NCI-H446 (cell line): Measurements from ENCODE around the gene FAM222B.
"Not testable (repeated sequence)": the region's sequence is repeated elsewhere in the genome, so short reads cannot be mapped to it uniquely, and the experiment has no call there.

Source experiments
- DNase-seq, 2 experiments: peaks; one replicate each; lab custom pipeline; 2025; lab: John Stamatoyannopoulos, UW

The FAM222B gene, protein sequence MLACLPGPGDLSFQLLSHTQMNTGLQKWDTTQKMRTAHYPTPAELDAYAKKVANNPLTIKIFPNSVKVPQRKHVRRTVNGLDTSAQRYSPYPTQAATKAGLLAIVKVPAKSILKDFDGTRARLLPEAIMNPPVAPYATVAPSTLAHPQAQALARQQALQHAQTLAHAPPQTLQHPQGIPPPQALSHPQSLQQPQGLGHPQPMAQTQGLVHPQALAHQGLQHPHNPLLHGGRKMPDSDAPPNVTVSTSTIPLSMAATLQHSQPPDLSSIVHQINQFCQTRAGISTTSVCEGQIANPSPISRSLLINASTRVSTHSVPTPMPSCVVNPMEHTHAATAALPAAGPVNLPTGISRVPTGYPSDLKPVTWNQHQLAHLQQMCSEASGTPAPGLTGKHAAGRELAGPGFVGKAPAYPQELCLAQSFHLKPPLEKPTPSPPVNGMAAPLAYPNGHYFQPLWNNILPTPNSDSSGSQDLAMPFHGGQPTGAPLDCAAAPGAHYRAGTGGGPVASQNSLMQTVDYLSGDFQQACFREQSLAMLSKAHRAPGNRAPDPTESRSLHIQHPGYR

DNA sequence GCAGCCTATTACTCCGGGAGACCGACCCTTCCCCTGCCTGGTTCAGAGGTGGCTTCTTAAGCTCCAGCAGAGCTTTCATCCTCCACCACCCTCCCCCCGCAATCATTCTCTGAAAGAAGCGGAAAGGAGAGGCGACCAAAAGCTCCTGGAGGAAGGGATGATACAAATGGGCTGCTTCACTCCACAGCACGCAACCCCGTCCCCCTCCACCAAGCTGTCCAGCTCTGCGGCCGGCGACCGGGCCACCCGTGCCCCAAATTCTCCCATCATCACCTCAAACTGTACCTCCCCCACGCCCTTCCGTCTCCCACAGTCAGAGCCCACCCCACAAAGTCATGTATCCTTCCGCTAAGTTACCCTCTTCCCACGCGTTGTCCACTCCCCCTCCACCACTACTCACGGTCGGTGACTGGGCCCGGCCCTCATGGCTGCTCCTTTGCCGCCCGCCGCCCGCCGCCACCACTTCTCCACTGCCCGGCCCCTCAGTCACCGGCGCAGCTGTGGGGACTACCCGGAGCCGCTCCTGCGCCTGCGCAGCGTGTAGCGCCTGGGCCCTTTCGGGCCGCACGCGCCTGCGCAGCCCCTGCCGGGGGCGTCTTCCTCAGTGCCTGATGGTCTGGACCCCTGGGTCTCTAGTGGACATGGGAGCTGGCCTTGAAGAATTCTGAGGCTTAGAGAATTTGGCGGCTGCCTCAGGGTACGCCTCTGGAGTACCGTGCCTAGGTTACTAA lies at the start of gene FAM222B:
Gene FAM222B, minus strand, starts transcription at position 509 of the 731 bp plus-strand sequence. CDS start 76,123 bp downstream, outside the sequence.
- peak; percentile 62 to 91 for DNase-seq

DNA sequence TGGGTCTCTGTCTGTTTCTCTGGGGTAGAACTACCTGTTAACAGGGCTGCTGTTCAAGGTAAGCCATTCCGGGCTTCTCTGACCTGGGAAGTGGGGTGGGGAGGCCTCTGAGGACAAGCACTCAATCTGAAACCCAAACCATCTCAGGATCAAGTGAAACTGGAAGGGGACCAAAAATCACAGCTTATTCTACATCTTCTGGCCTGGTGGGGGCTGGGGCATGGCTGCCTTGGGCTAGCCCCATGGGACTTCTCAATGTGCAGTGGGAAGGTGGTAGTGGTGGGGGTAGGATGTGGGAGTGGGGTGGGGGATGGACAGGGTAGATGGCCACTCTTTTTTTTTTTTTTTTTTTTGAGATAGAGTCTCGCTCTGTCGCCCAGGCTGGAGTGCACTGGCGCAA lies 49.4 kb upstream of the FAM222B start:
- DNase-seq = no peak

DNA sequence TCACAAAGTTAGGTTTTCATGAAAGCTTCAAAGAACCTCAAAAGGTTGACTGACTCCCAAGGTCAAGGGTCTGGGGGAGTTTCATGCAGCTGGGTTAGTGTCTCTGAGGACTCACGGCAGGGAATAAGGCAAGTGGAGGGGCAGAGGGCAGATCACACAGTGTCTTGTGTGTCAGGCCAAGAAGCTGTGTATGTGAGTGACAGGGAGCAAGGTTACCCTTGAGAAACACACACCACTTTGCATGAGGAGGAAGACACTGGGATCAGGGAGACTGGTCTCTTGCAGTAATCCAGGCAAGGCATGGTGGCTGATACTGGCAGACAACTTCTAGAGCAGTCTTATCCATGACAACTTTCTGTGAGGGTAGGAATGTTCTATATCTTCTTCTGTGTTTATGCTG lies 48.6 kb upstream of the FAM222B start:
- no peak for DNase-seq

DNA sequence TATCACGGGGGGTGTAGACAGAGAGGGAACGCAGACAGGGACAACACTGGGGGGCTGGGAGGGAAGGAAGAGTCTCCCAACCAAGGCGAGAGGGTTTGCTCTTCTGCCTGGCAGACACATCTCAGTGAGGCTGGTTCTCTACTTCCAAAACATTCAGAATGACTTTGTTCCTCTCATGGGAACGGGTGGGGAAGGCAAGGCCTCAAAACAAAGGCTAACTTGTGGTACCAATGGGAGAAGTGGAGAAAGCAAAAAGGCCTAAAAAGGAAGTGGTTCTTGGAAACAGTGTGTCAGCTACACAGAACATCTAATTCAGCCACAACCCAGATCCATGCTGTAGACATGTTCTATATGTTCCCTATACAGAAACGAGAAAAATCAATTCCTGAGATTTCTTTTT lies 47.4 kb upstream of the FAM222B start:
- no peak for DNase-seq

DNA sequence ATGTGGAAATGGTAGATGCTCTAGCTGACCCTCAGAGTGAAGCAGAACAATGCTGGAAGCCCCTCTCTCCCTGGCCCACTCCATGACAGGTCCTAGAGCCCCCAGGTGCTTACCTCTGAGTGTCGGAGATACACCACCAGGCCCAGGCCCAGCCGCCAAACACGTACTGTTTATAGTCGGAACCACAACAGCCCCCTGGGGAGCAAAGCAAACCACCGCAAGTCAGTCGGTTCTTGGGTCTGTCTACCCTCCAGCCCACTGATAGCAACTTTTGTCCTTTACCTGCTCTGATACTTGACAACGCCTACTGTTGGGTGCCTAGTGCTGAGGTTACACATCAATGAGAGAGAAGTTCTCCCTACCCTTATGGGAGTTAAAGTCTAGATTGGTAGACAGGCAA lies 46.2 kb upstream of the FAM222B start:
- no peak for DNase-seq

DNA sequence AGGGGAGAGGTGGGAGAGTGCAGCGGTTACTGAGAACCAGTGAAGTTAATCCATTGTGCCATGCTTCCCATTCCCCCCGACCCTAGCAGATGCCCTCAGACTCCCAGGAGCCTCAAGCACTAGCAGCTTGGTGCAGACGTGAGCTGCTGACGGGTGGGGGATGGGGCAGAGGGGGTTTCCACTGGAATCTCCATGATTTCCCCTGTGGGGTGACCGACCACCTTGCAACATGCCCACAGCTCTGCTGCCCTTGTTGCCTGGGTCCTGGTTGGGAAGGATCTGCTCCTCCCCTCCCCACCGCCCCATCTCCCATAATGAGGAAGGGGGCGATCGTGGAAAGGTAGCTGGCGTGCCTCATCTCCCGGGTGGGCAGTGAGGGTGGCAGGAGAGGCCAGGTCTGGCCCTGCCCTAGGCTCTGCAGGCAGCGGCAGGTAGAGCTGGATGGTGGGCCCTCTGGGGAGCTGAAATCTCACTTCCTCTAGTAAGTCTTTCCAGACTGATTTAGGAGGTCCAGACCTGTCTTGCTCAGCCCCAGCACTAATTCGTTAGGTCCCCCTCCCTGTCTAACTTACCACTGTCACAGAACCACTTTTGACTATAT lies 45.4 kb upstream of the FAM222B start:
- no peak for DNase-seq

DNA sequence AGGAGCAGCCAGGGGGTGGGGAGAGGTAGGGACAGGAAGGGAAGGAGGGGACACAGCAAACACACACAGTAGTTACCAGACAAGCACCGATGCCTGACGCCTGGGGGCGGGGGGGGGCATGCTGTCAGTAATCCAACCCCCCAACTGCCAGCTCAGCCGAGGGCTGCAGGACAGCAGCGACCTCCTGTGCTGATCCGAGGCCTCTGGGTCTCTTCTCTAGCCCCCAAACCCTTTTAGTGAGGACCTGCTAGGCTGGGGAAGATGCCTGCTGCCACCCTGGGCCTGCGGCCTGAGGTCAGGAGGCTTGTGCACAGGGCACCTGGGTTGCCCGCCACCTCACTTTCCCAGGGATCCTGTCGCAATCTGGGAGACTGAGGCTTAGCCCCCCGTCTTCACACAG lies 43.4 kb upstream of the FAM222B start:
- no peak for DNase-seq

DNA sequence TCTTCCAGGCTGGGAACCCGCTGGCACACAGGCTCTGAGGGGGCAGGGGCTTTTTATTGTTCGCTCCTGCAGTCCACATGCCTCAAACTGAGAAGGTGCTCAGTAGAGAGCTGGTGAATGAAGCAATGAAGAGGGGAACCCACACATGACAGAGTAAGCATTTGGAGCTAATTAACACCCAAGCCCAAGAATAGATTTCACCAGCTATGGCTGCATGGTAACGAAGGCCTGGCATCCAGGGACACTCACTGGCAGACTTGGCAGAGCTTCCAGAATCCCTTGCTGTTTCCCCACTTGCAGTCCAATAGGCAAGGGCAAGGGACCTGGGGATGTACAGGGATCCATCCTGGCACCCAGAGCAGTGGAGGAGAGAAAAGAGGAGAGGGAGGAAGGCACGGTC lies 42.8 kb upstream of the FAM222B start:
- DNase-seq = no peak

DNA sequence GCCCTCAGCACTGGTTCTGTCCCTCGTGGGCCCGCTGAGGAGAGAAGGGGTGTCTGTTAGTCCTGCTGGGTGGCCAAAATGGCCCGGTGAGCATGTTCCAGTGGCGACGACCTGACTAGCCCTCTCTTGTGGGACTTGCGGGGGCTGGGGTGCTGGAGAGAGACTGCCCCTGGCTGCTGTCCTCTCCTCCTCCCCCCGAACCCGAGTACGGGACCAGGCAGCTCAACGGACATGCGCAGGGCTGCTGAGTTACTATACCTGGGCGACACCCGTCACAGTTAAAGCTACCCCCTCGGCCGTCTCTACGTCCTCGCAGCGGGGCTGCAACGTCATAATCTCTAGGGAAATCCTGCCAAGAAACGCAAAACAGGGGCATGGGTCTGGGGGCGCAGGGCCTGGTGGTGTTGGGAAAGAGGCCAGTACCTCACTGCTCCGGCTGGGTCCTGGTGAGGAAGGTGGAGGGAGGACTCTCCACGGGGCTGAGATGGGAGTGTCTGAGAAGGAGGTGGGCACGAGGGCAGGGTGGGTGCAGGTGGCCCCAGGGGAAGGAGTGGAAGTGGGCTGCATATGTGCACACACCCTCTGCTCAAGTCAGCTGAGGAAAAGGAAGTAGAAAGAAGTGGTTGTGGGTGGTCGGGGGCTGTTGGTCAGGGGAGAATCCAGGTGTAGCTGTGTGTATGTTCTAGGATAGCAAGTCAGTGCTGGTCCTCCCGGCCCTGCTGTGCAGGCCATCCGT lies 41.5 kb upstream of the FAM222B start:
- no peak for DNase-seq

DNA sequence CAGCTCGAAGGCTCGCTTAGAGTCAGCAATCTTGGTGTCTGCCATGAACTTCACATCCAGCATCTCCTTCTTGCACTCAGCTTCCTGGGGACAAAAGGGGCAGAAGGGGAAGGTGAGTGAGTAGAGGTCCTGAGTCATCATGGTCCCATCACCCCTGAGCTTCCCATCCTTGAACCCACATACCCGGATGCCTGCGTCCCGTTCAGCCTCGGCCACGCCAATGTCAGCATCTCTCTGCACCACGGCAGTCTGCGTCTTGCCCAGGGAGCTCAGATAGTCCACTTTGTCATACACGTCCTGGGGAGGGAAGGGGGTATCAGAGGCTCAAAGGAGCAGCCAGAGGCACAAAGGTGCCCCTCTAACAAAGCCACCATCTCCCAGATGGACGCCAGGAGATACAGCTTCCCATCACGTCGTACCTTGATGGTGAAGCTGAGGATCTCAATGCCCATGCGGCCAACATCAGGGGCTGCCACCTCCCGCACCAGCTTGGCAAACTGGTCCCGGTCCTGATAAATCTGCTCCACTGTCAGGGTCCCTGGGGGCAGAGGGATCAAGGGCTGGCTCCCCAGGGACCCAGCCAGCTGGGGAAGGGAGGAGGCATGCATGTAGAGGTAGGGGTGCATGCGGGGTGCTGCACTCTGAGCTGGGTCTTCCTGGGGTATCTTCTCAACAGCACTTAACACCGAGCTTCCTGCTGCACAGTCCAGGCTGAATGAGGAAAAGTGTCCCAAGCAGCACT lies 39.7 kb upstream of the FAM222B start:
- DNase-seq = no peak

DNA sequence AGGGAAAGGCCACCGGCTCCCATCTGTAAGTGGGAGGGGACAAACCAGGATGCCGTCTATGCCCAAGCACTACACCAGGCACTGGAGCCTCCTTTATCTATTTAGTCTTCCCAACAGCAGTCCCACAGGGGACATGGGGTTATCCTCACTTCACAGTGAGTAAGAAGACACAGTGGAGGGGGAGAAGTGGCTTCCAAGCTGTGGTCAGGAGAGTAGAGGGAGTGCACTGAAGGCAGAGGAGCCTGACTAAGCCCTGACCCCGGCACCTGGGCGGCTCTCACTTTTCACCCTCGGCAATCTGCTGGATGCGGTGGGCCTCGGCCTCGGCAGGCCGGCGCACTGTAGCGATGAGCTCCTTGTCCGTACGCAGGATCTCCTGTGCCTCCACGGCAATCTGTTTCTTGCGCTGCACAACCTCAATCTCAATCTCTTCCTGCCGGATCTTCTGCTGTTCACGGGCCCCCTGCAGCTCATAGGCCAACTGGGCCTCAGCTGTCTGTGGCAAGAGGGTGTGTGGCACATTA lies 39.0 kb upstream of the FAM222B start:
- no peak for DNase-seq

DNA sequence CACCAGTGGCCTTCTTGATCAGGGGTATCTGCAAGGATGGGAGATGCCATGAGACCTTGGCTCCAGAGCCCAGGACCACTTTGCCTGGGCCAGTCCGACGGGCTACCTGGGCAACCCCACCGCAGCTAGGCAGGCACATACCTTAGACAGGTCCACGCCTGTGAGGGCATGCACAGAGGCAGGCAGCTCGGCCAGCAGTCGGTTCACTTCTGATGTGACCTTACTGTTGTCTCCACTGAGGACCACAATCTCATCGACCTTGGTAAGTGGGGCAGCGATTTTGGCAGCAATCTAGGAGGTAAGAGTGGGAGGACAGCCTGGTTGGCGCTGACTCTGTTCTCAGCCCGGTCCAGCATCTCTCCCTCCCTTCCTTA lies 38.0 kb upstream of the FAM222B start:
- no peak for DNase-seq

DNA sequence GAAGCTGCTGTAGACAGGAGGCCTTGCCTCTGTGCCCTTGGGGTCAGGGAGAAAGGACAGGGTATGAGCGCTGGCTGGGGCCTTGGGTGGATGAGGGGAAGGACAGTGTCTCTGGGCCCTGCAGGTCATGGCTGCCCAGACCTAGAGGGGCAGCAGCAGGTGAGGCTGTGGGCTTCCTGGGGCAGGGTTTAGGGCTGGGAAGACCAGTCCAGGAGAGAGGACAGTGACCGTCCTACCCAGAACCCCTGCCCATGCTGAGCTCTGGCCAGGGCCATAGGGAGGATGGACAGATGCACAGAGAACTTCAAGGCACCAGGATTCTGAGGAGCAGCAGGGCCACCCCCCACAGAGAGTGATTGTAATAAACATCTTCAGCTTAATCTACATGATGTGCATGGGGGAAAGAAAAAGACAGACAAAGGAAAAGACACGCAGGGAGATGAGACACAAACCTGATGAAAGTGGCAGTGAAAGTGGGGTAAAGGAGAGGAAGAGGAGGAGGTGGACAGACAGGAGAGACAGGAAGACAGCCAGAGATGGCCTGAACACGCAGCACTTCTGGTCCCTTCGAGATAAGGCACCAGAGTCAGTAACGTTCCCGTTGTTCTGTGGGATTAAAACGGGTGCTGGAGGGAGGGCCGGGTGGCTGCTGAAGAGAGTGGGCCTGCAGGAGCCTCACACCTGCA lies 37.4 kb upstream of the FAM222B start:
- no peak for DNase-seq

DNA sequence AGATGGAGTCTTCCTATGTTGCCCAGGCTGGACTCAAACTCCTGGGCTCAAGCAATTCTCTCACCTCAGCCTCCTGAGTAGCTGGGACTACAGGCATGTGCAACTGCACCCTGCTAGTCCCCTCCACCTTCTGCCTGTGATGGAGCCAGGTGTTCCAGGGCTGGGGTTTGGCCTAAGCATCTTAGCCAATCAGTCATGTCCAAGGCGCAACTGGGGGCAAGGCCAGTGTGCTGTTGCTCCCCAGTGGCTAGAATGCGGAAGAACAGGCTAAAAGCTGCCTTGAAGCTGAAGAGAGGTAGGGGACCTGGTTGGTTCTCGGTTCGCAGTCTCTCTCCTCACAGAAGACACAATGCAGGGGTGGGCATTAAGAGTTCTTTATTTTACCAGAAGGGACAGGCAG lies 36.4 kb upstream of the FAM222B start:
- DNase-seq = no peak

DNA sequence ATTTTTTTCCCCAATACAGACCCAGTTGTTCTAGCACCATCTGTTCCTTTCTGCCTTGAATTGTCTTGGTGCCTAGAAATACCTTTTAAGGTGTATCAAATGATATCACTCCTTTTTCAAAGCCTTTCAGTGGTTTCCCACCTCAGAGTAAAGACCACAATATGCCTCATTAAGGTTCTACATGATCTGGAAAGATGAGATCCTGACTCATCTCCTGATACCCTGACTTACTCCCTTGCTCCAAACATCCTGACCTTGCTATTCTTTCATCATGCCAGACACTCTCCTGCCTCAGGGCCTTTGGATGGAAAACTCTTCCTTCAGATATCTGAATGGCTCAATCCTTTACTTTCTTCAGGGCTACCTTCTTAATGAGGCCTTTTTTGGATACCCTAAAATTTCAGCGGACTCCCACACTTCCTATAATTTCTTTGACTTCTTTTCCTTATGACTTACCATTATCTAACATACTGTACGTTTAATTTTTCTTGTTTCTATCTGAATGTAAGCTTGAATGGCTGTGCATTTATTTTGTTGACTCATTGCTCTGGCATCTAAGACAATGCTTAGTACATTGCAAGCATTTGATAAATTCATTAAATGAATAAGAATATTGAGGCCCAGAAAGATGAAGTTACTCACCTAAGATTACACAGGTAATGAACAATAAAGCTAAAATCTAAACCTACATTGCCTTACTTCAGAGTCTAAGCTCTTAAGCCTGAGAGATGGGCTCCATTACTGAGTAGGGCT lies 35.7 kb upstream of the FAM222B start:
- DNase-seq = no peak

DNA sequence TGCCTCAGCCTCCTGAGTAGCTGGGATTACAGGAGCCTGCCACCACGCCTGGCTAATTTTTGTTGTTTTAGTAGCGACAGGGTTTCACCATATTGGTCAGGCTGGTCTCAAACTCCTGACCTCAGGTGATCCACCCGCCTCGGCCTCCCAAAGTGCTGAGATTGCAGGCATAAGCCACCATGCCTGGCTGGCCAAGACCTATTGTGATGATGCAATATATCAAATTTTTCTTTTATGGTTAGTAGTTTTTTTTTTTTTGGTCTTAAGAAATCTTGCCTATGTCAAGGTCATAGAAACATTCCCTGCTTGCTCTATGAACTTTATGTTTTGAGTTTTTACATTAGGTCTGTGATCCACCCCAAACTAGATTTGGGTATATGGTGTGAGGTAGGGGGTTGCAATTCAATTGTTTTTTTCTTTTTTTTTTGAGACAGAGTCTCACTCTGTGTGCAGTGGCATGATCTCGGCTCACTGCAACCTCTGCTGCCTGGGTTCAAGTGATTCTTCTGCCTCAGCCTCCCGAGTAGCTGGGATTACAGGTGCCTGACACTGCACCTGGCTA lies 34.6 kb upstream of the FAM222B start:
- not testable (repeated sequence) for DNase-seq

DNA sequence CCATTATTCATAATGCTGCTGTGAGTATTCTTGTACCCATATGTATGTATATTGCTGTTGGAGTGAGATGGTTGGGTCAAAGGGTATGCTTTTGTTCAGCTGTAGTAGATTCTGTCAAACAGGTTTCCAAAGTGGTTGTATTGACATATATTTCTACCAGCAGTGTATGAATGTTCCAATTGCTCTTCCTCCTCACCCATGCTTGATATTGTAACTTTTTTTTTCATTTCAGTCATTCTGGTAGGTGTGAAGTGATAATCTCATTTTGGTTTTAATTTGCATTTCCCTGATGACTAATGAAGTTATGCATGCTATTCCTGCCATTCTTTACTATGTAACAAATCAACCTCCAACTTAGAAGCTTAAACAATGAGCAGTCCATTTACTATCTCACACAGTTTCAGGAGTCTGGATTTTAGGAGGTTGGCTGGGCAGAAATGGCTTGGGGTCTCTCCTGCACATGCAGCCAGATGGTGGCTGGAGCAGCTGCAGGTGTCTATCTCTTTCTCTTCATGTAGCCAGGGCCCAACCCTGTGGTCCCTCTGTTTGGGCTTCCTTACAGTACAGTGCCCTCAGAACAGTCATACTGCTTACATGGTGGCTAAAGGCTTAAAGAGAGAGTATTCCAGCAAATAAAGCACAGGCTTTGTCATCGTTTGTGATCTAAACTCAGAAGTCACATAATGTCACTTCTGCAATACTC lies 33.4 kb upstream of the FAM222B start:
- no peak for DNase-seq

DNA sequence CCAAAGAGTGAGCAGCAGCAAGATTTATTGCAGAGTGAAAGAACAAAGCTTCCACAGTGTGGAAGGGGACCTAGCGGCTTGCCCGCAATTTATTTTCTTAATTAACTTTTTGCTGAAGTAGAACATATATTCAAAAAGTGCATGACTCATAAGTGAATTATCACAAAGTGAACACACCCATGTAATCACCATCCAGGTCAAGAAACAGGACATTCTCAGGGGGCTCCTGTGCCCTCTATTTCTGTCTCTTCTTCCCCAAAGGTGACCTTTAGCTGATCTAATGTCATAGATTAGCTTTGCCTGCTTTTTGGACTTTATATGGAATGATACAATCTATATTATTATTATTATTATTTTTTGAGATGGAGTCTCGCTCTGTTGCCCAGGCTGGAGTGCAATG lies 32.2 kb upstream of the FAM222B start:
- no peak for DNase-seq

DNA sequence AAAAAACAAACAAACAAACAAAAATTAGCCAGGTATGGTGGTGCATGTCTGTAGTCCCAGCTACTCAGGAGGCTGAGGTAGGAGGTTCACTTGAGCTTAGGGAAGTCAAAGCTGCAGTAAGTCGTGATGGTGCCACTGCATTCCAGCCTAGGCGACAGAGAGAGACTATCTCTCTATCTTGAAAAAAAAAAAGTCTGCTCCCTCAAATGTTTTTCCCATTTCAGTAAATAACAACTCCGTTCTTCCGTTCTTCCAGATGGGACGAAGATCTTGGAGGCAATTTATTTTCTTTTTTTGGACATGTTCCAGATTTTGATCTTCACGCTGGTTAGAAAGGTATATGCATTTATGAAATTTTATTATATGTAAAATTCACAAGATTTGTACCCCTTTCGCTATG lies 31.2 kb upstream of the FAM222B start:
- DNase-seq = no peak
